ENCODE measurements around the gene RUVBL2.
A peak's percentile ranks its signal among the peaks of the same experiment; 100 is the strongest.
"Not testable (repeated sequence)": the region's sequence is repeated elsewhere in the genome, so short reads cannot be mapped to it uniquely, and the experiment has no call there.

The RUVBL2 gene

GRCh38 chr19:49014870-49015255, 21.2 kb downstream of the RUVBL2 start:
- Histone ChIP-seq H3K4me1 (peaks cover 5% of the 10 kb centered on the region), H3K36me3 (peaks cover 40% of the 10 kb centered on the region), H3K9me3 (no peaks in the 10 kb centered on the region), H3K4me3 (ENCODE audit: low read depth, low read length) (no peak overlapping the region), H3K27me3 (no peaks in the 10 kb centered on the region)
- DNase-seq = no peak
- no peak for TF ChIP-seq CTCF (IDR thresholded peaks at IDR 0.05; ENCODE audit: low read depth, low read length)

GRCh38 chr19:49016067-49016839, 22.6 kb downstream of the RUVBL2 start:
- Histone ChIP-seq H3K4me1 (peaks cover 12% of the 10 kb centered on the region), H3K27me3 (no peaks in the 10 kb centered on the region), H3K9me3 (no peaks in the 10 kb centered on the region), H3K36me3 (peaks cover 29% of the 10 kb centered on the region), H3K4me3 (ENCODE audit: low read depth, low read length) (no peak overlapping the region)
- TF ChIP-seq CTCF (IDR thresholded peaks at IDR 0.05; ENCODE audit: low read depth, low read length) = no peak
- DNase-seq = no peak

- H3K4me1 ChIP-seq = peaks cover 12% of the 10 kb centered on the region
- DNase-seq = no peak
Measured at GRCh38 chr19:49017041-49017665, 23.5 kb downstream of the RUVBL2 start, which contains the start of gene LHB. Gene LHB, minus strand, starts transcription at chr19:49017091. Its CDS starts 10 bp downstream, at chr19:49017081.

GRCh38 chr19:49017666-49018351, 24.1 kb downstream of the RUVBL2 start:
- peak; percentile 83 for DNase-seq
- Histone ChIP-seq H3K4me3 (ENCODE audit: low read depth, low read length) (peak overlapping the region; percentile 62), H3K4me1 (peaks cover 12% of the 10 kb centered on the region), H3K9me3 (no peaks in the 10 kb centered on the region), H3K27me3 (no peaks in the 10 kb centered on the region), H3K36me3 (peaks cover 17% of the 10 kb centered on the region)
- TF ChIP-seq CTCF (IDR thresholded peaks at IDR 0.05; ENCODE audit: low read depth, low read length) = peak; percentile 45

More at GRCh38 chr19:49017041-49017665, 23.5 kb downstream of the RUVBL2 start, which contains the start of gene LHB:
- Histone ChIP-seq H3K9me3 (no peaks in the 10 kb centered on the region), H3K36me3 (peaks cover 21% of the 10 kb centered on the region), H3K27me3 (no peaks in the 10 kb centered on the region), H3K4me3 (ENCODE audit: low read depth, low read length) (peak within 1 kb of the TSS; percentile 62)
- TF ChIP-seq CTCF (IDR thresholded peaks at IDR 0.05; ENCODE audit: low read depth, low read length) = no peak

GRCh38 chr19:49018388-49019241, 24.9 kb downstream of the RUVBL2 start:
- H3K4me3 ChIP-seq (ENCODE audit: low read depth, low read length) = peak overlapping the region; percentile 62
- H3K36me3 ChIP-seq = peaks cover 17% of the 10 kb centered on the region
- not testable (repeated sequence) for DNase-seq, H3K27me3 ChIP-seq, H3K9me3 ChIP-seq
- peaks cover 12% of the 10 kb centered on the region for H3K4me1 ChIP-seq
